Measurements from ENCODE around the gene TXN.

TXN gene

DNA sequence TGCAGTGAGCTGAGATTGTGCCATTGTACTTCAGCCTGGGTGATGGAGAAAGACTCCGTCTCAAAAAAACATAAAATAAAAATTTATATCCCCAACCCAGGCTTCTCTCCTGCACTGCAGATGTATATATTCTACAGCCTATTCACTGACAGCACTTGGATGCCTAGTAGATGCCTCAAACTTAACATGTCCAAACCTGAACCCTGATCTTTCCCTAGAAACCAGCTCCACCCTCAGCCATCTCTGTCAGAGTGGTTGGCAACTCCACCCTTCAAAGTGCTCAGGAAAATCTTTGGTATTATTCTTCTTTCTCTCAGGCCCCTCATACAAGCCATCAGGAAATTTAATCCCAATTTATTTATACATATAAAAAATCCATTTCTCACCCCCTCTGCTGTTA is 36.9 kb upstream of the TXN start:
- H3F3A ChIP-seq (ENCODE audit: insufficient read depth) = no peaks in the 10 kb centered on the region
- H3K9me3 ChIP-seq (ENCODE audit: insufficient read depth, low read length) = no peaks in the 10 kb centered on the region
- no peak overlapping the region for H3K4me3 ChIP-seq (ENCODE audit: insufficient read depth, low read length, poor library complexity, severe bottlenecking)
- H3K27ac ChIP-seq (ENCODE audit: low read depth, low read length) = no peak overlapping the region
- H3K9ac ChIP-seq (ENCODE audit: low read length) = no peak overlapping the region
- no peaks in the 10 kb centered on the region for H4K20me1 ChIP-seq (ENCODE audit: low read depth, low read length)
- no peaks in the 10 kb centered on the region for H3K27me3 ChIP-seq (ENCODE audit: low read length)
- no peaks in the 10 kb centered on the region for H3K79me2 ChIP-seq (ENCODE audit: insufficient read depth, low read length)
- TF ChIP-seq CTCF (IDR thresholded peaks at IDR 0.05; ENCODE audit: insufficient read depth, low read length, poor library complexity, severe bottlenecking) (no peak), EZH2phosphoT487 (conservative IDR thresholded peaks at IDR 0.05; ENCODE audit: low read length) (no peak)
- no peaks in the 10 kb centered on the region for H3K36me3 ChIP-seq (ENCODE audit: low read length)
- no peak overlapping the region for H3K4me2 ChIP-seq (ENCODE audit: low read depth, low read length, poor library complexity, severe bottlenecking)
- H2AFZ ChIP-seq (ENCODE audit: low read depth, low read length, severe bottlenecking) = no peak overlapping the region
- no peaks in the 10 kb centered on the region for H3K9me2 ChIP-seq (replicated peaks; ENCODE audit: insufficient read depth, low read length)

DNA sequence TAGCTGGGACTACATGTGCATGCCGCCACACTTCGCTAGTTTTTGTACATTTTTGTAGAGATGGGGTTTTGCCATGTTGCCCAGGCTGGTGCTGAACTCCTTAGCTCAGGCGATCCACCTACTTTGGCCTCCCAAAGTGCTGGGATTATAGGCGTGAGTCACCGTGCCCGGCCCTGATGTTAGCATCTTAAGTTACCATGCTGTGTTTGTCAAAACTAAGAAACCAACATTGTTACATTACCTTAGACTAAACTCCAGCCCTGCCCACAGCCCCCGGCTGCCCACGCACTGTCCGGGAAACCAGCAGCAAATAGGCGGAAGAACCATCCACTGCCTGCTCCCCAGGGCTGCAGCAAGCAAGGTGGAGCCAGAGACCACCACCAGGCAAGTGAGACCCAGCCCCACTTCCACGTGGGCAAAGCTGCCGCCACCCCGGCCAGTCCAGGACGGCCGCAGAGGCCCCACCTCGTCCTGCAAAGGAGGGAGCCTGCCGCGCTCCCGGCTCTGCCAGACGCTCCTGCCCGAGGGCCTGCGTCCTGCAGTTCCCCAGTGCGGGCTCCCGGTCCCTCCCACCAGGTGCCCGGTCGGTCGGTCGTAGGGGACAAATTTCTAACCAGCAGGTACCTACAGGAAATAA is 35.7 kb upstream of the TXN start:
- Histone ChIP-seq H3K4me2 (ENCODE audit: low read depth, low read length, poor library complexity, severe bottlenecking) (no peak overlapping the region), H2AFZ (ENCODE audit: low read depth, low read length, severe bottlenecking) (no peak overlapping the region), H3K9me2 (replicated peaks; ENCODE audit: insufficient read depth, low read length) (no peaks in the 10 kb centered on the region), H3K27me3 (ENCODE audit: low read length) (no peaks in the 10 kb centered on the region), H3K9me3 (ENCODE audit: insufficient read depth, low read length) (no peaks in the 10 kb centered on the region), H3K36me3 (ENCODE audit: low read length) (no peaks in the 10 kb centered on the region), H3K79me2 (ENCODE audit: insufficient read depth, low read length) (no peaks in the 10 kb centered on the region), H3K4me3 (ENCODE audit: insufficient read depth, low read length, poor library complexity, severe bottlenecking) (no peak overlapping the region), H4K20me1 (ENCODE audit: low read depth, low read length) (no peaks in the 10 kb centered on the region), H3F3A (ENCODE audit: insufficient read depth) (no peaks in the 10 kb centered on the region), H3K27ac (ENCODE audit: low read depth, low read length) (no peak overlapping the region), H3K9ac (ENCODE audit: low read length) (no peak overlapping the region)
- TF ChIP-seq EZH2phosphoT487 (conservative IDR thresholded peaks at IDR 0.05; ENCODE audit: low read length) = no peak
- TF ChIP-seq CTCF (IDR thresholded peaks at IDR 0.05; ENCODE audit: insufficient read depth, low read length, poor library complexity, severe bottlenecking) = no peak

DNA sequence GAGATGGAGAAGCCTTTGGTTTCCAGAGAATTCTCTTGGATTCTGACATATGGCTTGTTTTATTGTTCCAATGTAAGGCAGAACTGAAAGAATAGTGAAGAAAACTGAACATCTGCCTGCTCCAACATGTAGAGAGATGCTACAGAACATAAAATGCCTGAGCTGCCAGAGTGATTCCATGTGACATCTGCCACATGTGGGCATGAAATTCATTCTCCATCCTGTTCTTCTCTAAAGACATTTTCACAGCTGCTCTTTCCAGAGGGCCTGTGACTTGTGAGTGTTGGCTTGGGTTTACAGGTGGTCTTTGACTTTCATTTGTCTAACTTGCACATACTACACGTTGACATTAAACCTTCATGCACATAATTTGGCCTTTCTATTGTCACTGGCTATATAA is 33.7 kb upstream of the TXN start:
- no peaks in the 10 kb centered on the region for H3K27me3 ChIP-seq (ENCODE audit: low read length)
- H3K79me2 ChIP-seq (ENCODE audit: insufficient read depth, low read length) = no peaks in the 10 kb centered on the region
- no peak overlapping the region for H3K4me2 ChIP-seq (ENCODE audit: low read depth, low read length, poor library complexity, severe bottlenecking)
- H3K9ac ChIP-seq (ENCODE audit: low read length) = no peak overlapping the region
- no peaks in the 10 kb centered on the region for H3K9me3 ChIP-seq (ENCODE audit: insufficient read depth, low read length)
- no peak overlapping the region for H3K4me3 ChIP-seq (ENCODE audit: insufficient read depth, low read length, poor library complexity, severe bottlenecking)
- no peaks in the 10 kb centered on the region for H3F3A ChIP-seq (ENCODE audit: insufficient read depth)
- no peaks in the 10 kb centered on the region for H3K36me3 ChIP-seq (ENCODE audit: low read length)
- no peaks in the 10 kb centered on the region for H3K9me2 ChIP-seq (replicated peaks; ENCODE audit: insufficient read depth, low read length)
- H3K27ac ChIP-seq (ENCODE audit: low read depth, low read length) = no peak overlapping the region
- H2AFZ ChIP-seq (ENCODE audit: low read depth, low read length, severe bottlenecking) = no peak overlapping the region
- no peak for TF ChIP-seq CTCF (IDR thresholded peaks at IDR 0.05; ENCODE audit: insufficient read depth, low read length, poor library complexity, severe bottlenecking)
- no peak for TF ChIP-seq EZH2phosphoT487 (conservative IDR thresholded peaks at IDR 0.05; ENCODE audit: low read length)
- no peaks in the 10 kb centered on the region for H4K20me1 ChIP-seq (ENCODE audit: low read depth, low read length)

All from SU-DHL-6 (cell line).